Amniotic epithelial cell (primary cell): ENCODE data around the gene COPA.

ENCODE experiments used
- DNase-seq: peaks from one replicate; pipeline ENCODE4 v3.0.0-alpha.2; 2010; ENCODE audit warnings: low read depth

The COPA gene

GRCh38 chr1:160264795-160265307 is 78.2 kb downstream of the COPA start:
- DNase-seq, result no peak

GRCh38 chr1:160261893-160262794 is 80.9 kb downstream of the COPA start, which contains the start of gene DCAF8:
Gene DCAF8, minus strand, starts transcription at chr1:160262549. Its CDS starts 18,541 bp downstream, at chr1:160244008.
- peak; percentile 95 for DNase-seq

GRCh38 chr1:160261556-160261892 is 81.5 kb downstream of the COPA start:
- peak; percentile 89 for DNase-seq

- DNase-seq, result peak; percentile 97
Measured at GRCh38 chr1:160260406-160261382, 82.4 kb downstream of the COPA start.

- DNase-seq, result no peak
Measured at GRCh38 chr1:160258177-160258798, 84.8 kb downstream of the COPA start.

- DNase-seq, result no peak
Measured at GRCh38 chr1:160257411-160258015, 85.5 kb downstream of the COPA start.

GRCh38 chr1:160256396-160257046 is 86.5 kb downstream of the COPA start:
- DNase-seq, result peak; percentile 89

- DNase-seq, result no peak
Measured at GRCh38 chr1:160255781-160256300, 87.2 kb downstream of the COPA start.

GRCh38 chr1:160251687-160252526 is 91.1 kb downstream of the COPA start:
- peak; percentile 81 for DNase-seq

- DNase-seq, result no peak
Measured at GRCh38 chr1:160251011-160251410, 92.0 kb downstream of the COPA start.

- no peak for DNase-seq
Measured at GRCh38 chr1:160247053-160247452, 96.0 kb downstream of the COPA start.

GRCh38 chr1:160245434-160245833 is 97.6 kb downstream of the COPA start:
- no peak for DNase-seq

- DNase-seq, result no peak
Measured at GRCh38 chr1:160244209-160244608, 98.8 kb downstream of the COPA start.

GRCh38 chr1:160243767-160244166 is 99.3 kb downstream of the COPA start:
- no peak for DNase-seq

GRCh38 chr1:160239582-160240299 is 103.3 kb downstream of the COPA start:
- DNase-seq, result no peak
